Endothelial cell of umbilical vein (primary cell): ENCODE measurements around the gene IDI2. TPM values are rescaled to one million over a fixed set of nuclear protein-coding genes. Genes with fewer than 3 reads are reported as not detected.

ENCODE experiments used
- BruUV-seq: library from RNA; stranded (reverse); fragments of 400-500 nt; replicated peaks from 2 replicates; lab custom pipeline; 2021; lab: Mats Ljungman, UMichigan
- CTCF ChIA-PET: fragments of 300-600, 350-600 bp; sonication (Branson Sonifier 250); formaldehyde crosslinking; loops from one replicate; lab custom pipeline; 2021; ENCODE audit warnings: antibody characterized with exemption, inconsistent platforms; lab: Charles Lee
- POLR2A ChIA-PET: fragments of 300-600, 350-600 bp; sonication (Branson Sonifier 250); formaldehyde crosslinking; loops from one replicate; lab custom pipeline; 2021; ENCODE audit warnings: antibody characterized with exemption, inconsistent platforms; lab: Charles Lee
- DNase-seq: peaks from one replicate; pipeline ENCODE4 v3.0.0-alpha.2; 2011; ENCODE audit warnings: low read depth, low spot score
- FAIRE-seq: peaks from 2 replicates; lab custom pipeline; 2011; peaks lifted over from hg19 to GRCh38; lab: Jason Lieb, UNC
- H2AFZ ChIP-seq: 2 replicates; pipeline ENCODE4 v1.6.0; 2012; ENCODE audit warnings: low read depth, low read length, control low read depth, inconsistent platforms
- H3K27ac ChIP-seq: 2 replicates; pipeline ENCODE4 v1.5.1; 2011; ENCODE audit warnings: low read depth, mild to moderate bottlenecking, control low read depth, low read length, moderate library complexity; ENCODE audit not compliant: insufficient read depth
- H3K27me3 ChIP-seq, 2 experiments: 2 replicates each; pipeline versions ENCODE4 v1.6.0 to v1.6.1; 2011; ENCODE audit warnings: low read length in 2 of 2, mixed read lengths in 1 of 2; ENCODE audit not compliant: control insufficient read depth in 2 of 2, insufficient read depth in 2 of 2
- H3K36me3 ChIP-seq, 2 experiments: 2 replicates in 1 of 2; 3 replicates in 1 of 2; pipeline ENCODE4 v1.5.1; 2011; ENCODE audit warnings: low read length in 2 of 2, mild to moderate bottlenecking in 1 of 2, moderate library complexity in 1 of 2; ENCODE audit not compliant: control insufficient read depth in 2 of 2, insufficient read depth in 2 of 2; ENCODE audit errors: extremely low read depth in 1 of 2
- H3K4me1 ChIP-seq: 3 replicates; pipeline ENCODE4 v1.5.1; 2011; ENCODE audit warnings: mild to moderate bottlenecking, low read length; ENCODE audit not compliant: control insufficient read depth, insufficient read depth; ENCODE audit errors: extremely low read depth
- H3K4me2 ChIP-seq: 2 replicates; pipeline ENCODE4 v1.6.1; 2011; ENCODE audit warnings: low read length, control low read depth, mixed read lengths; ENCODE audit not compliant: insufficient read depth
- H3K4me3 ChIP-seq, 3 experiments: fragments of 200-600 bp in 1 of 3; sonication (generic), shearing (Covaris generic) in 1 of 3; replicated peaks in 1 of 3; 2 replicates each; pipeline ENCODE4 v1.5.1; 2011 to 2016; ENCODE audit warnings: control low read depth in 3 of 3, low read length in 3 of 3, mild to moderate bottlenecking in 2 of 3, inconsistent platforms in 1 of 3, low read depth in 1 of 3, moderate library complexity in 1 of 3; ENCODE audit not compliant: insufficient read depth in 1 of 3
- H3K79me2 ChIP-seq: 2 replicates; pipeline ENCODE4 v1.6.0; 2012; ENCODE audit warnings: low read length, inconsistent platforms; ENCODE audit not compliant: control insufficient read depth, insufficient read depth
- H3K9ac ChIP-seq: replicated peaks from 2 replicates; pipeline ENCODE3; 2011; ENCODE audit warnings: low read length, control low read depth; ENCODE audit not compliant: insufficient read depth; ENCODE audit errors: extremely low read depth
- H3K9me1 ChIP-seq: replicated peaks from 3 replicates; pipeline ENCODE4 v1.6.0; 2011; ENCODE audit warnings: mild to moderate bottlenecking, low read length; ENCODE audit not compliant: control insufficient read depth, insufficient read depth; ENCODE audit errors: extremely low read depth
- H3K9me3 ChIP-seq: replicated peaks from 2 replicates; pipeline ENCODE4 v1.5.1; 2012; ENCODE audit warnings: low read length, inconsistent platforms; ENCODE audit not compliant: control insufficient read depth, insufficient read depth
- H4K20me1 ChIP-seq: replicated peaks from 2 replicates; pipeline ENCODE3; 2011; ENCODE audit warnings: mild to moderate bottlenecking, low read length; ENCODE audit not compliant: control insufficient read depth, insufficient read depth; ENCODE audit errors: extremely low read depth
- EZH2 ChIP-seq: IDR thresholded peaks from 2 replicates; pipeline ENCODE4 v1.6.1; 2012; ENCODE audit warnings: borderline replicate concordance, low read depth, mild to moderate bottlenecking, moderate library complexity, low read length, inconsistent platforms; ENCODE audit not compliant: severe bottlenecking
- FOS ChIP-seq: IDR thresholded peaks from 2 replicates; pipeline ENCODE4 v1.6.1; 2011; ENCODE audit warnings: mild to moderate bottlenecking, low read length, moderate library complexity, borderline replicate concordance; ENCODE audit not compliant: insufficient read depth
- GATA2 ChIP-seq: IDR thresholded peaks from 2 replicates; pipeline ENCODE4 v1.7.0; 2011; ENCODE audit warnings: low read depth, mild to moderate bottlenecking, moderate library complexity, mixed read lengths, low read length; ENCODE audit not compliant: insufficient read length, insufficient read depth
- JUN ChIP-seq: IDR thresholded peaks from 2 replicates; pipeline ENCODE4 v1.6.1; 2011; ENCODE audit warnings: borderline replicate concordance, low read depth; ENCODE audit not compliant: insufficient read length, insufficient read depth
- MYC ChIP-seq: IDR thresholded peaks from one replicate; pipeline ENCODE4 v1.6.1; 2011; ENCODE audit warnings: mild to moderate bottlenecking, low read depth, low read length
- POLR2A ChIP-seq: IDR thresholded peaks from 2 replicates; pipeline ENCODE4 v1.6.1; 2012; ENCODE audit warnings: low read depth, mild to moderate bottlenecking, control low read depth, low read length
- POLR2AphosphoS5 ChIP-seq: IDR thresholded peaks from 2 replicates; pipeline ENCODE4 v1.6.1; 2012; ENCODE audit warnings: low read depth, mild to moderate bottlenecking, control low read depth, low read length, moderate library complexity; ENCODE audit not compliant: insufficient read depth
- dilution Hi-C: fragments of 300-500 bp; cut with MboI; formaldehyde crosslinking; loops from one replicate; pipeline ENCODE4 v1.15.0; 2019; ENCODE audit warnings: low sequenced_read_pairs; ENCODE audit not compliant: extremely low pct_ligation_motif_present
- intact Hi-C: fragments of 100-400 bp; cut with micrococcal nuclease; formaldehyde crosslinking; loops from one replicate; pipeline ENCODE4 v1.10.0; 2022
- polyA plus RNA-seq, 4 experiments: library from polyadenylated mRNA; depleted of rRNA in 3 of 4; stranded (reverse) in 3 of 4; unstranded in 1 of 4; fragments of >200 nt; gene quantifications; 2 replicates each; pipeline versions ENCODE4 v1.2.1 to v1.2.3, GENCODE V29; 2011 to 2012; ENCODE audit warnings: missing spikeins in 1 of 4
- total RNA-seq: library from RNA; stranded (reverse); gene quantifications from 2 replicates; pipeline ENCODE4 v1.2.3, GENCODE V29; 2021
- TF ChIP-seq, protein P1 (sequence below), 2 donors: IDR thresholded peaks; 1 replicate in 1 of 2; 2 replicates in 1 of 2; pipeline ENCODE4 v1.5.1; 2011; ENCODE audit warnings: low read length in 2 of 2, mild to moderate bottlenecking in 2 of 2, moderate library complexity in 2 of 2, control low read depth in 1 of 2, inconsistent platforms in 1 of 2, low read depth in 1 of 2; ENCODE audit not compliant: insufficient read depth in 1 of 2; ENCODE audit errors: extremely low read depth in 1 of 2
- TF ChIP-seq, protein P2 (sequence below): IDR thresholded peaks from 2 replicates; pipeline ENCODE4 v1.6.1; 2011; ENCODE audit not compliant: insufficient read depth, insufficient read length

Gene IDI2
- total and polyA plus RNA-seq, 2 donors (not counting 3 experiments of a cell fraction or from before 2014, with no cell fraction given), result not detected

DNA sequence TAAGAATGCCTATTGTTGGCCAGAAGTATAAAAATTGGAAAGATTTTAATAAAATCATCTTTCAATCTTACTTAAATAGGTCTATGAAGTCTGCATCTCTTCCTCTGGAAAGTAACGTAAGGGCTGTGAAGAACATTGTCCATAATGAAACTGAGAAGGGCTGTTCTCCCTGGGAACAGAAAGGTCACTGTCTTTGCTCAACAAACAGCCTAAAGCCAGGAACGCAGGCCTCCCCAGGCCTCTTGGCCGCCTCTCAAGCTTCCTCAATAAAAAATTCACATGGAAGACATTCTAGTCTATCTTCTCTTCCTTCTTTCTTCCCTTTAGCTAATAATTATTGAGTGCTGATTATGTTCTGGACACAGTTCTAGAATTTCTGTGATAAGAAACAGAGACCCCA is 9.1 kb upstream of the IDI2 start:
- no peaks in the 10 kb centered on the region for H3K9me1 ChIP-seq
- no TSS peak for BruUV-seq
- H3K4me2 ChIP-seq, result no peak overlapping the region
- no peak for FAIRE-seq
- dilution Hi-C loops, result no loop called here
- no peaks in the 10 kb centered on the region for H3K27me3 ChIP-seq
- ChIA-PET CTCF (interaction anchor here (1.5 to 1.8 kb wide), 3 partner anchors 8 to 13 kb away, joined by 3 to 6 read pairs (median 5); no protein-coding TSS in a partner anchor), POLR2A (no interaction called here)
- TF ChIP-seq, protein P1, sequence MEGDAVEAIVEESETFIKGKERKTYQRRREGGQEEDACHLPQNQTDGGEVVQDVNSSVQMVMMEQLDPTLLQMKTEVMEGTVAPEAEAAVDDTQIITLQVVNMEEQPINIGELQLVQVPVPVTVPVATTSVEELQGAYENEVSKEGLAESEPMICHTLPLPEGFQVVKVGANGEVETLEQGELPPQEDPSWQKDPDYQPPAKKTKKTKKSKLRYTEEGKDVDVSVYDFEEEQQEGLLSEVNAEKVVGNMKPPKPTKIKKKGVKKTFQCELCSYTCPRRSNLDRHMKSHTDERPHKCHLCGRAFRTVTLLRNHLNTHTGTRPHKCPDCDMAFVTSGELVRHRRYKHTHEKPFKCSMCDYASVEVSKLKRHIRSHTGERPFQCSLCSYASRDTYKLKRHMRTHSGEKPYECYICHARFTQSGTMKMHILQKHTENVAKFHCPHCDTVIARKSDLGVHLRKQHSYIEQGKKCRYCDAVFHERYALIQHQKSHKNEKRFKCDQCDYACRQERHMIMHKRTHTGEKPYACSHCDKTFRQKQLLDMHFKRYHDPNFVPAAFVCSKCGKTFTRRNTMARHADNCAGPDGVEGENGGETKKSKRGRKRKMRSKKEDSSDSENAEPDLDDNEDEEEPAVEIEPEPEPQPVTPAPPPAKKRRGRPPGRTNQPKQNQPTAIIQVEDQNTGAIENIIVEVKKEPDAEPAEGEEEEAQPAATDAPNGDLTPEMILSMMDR (IDR thresholded peaks at IDR 0.05; ENCODE audit: extremely low read depth in 1 of 2, insufficient read depth in 1 of 2, low read depth in 1 of 2, low read length in 2 of 2), result no peak
- no peaks in the 10 kb centered on the region for H4K20me1 ChIP-seq
- H2AFZ ChIP-seq, result no peak overlapping the region
- H3K36me3 ChIP-seq, result peaks cover 0 to 2% of the 10 kb centered on the region in 2 experiments
- no peak overlapping the region for H3K27ac ChIP-seq
- H3K9ac ChIP-seq, result no peak overlapping the region
- DNase-seq, result no peak
- intact Hi-C loops, result no loop called here
- H3K9me3 ChIP-seq, result no peaks in the 10 kb centered on the region
- no peaks in the 10 kb centered on the region for H3K79me2 ChIP-seq
- H3K4me3 ChIP-seq, result no peak overlapping the region
- H3K4me1 ChIP-seq, result no peaks in the 10 kb centered on the region

DNA sequence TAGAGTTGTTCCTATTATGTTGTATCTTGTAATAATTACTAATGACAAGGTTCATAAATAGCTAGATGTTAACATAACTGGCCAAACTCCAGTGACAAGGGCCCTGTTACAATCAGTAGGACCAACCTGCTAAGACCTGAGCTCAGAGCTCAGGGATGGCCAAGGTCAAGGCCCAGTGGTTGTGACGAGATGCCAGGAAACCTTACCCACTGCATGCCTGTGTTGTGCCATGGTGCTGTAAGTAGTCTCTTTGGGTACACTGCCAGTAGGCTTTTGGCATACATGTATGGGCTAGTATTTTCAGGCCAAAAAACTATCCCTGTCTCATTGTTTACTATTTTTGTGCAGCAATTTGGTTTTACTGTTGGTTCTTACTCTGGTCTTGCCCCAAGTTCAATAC is 7.9 kb upstream of the IDI2 start:
- H4K20me1 ChIP-seq, result no peaks in the 10 kb centered on the region
- H3K4me2 ChIP-seq, result no peak overlapping the region
- H3K9me3 ChIP-seq, result no peaks in the 10 kb centered on the region
- no peaks in the 10 kb centered on the region for H3K9me1 ChIP-seq
- DNase-seq, result no peak
- H3K9ac ChIP-seq, result no peak overlapping the region
- H3K36me3 ChIP-seq, result no peaks in the 10 kb centered on the region
- no peaks in the 10 kb centered on the region for H3K79me2 ChIP-seq
- dilution Hi-C loops (no loop called here), intact Hi-C loops (no loop called here)
- CTCF ChIA-PET, result interaction anchor here (1.8 kb wide), 1 partner anchor 12 kb away, joined by 5 read pairs; no protein-coding TSS in a partner anchor
- FAIRE-seq, result no peak
- no peak overlapping the region for H3K27ac ChIP-seq
- TF ChIP-seq, protein P2, sequence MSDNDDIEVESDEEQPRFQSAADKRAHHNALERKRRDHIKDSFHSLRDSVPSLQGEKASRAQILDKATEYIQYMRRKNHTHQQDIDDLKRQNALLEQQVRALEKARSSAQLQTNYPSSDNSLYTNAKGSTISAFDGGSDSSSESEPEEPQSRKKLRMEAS, result no peak
- TF ChIP-seq POLR2AphosphoS5 (no peak), MYC (no peak), EZH2 (no peak), JUN (no peak), FOS (no peak), POLR2A (no peak), GATA2 (no peak)
- TF ChIP-seq, protein P1 (IDR thresholded peaks at IDR 0.05; ENCODE audit: extremely low read depth in 1 of 2, insufficient read depth in 1 of 2, low read depth in 1 of 2, low read length in 2 of 2), result no peak
- POLR2A ChIA-PET, result no interaction called here
- H3K4me3 ChIP-seq, result no peak overlapping the region
- no peaks in the 10 kb centered on the region for H3K4me1 ChIP-seq
- no peak overlapping the region for H2AFZ ChIP-seq
- H3K27me3 ChIP-seq, result no peaks in the 10 kb centered on the region
- BruUV-seq, result no TSS peak
